HUES48 (cell line): ENCODE results near the gene LHFPL6.
A peak's percentile ranks its signal among the peaks of the same experiment; 100 is the strongest.

Experiments used
- H3K27ac ChIP-seq: one replicate; pipeline ENCODE4 v1.7.0; 2013; ENCODE audit warnings: low read depth, low read length, inconsistent platforms
- H3K27me3 ChIP-seq: 2 replicates; pipeline ENCODE4 v1.6.1; 2013; ENCODE audit warnings: mild to moderate bottlenecking, low read length; ENCODE audit not compliant: control insufficient read depth, insufficient read depth
- H3K36me3 ChIP-seq: 2 replicates; pipeline ENCODE4 v1.6.1; 2013; ENCODE audit warnings: low read length; ENCODE audit not compliant: control insufficient read depth, insufficient read depth
- H3K4me1 ChIP-seq: 2 replicates; pipeline ENCODE4 v1.6.1; 2013; ENCODE audit warnings: mild to moderate bottlenecking, low read length; ENCODE audit not compliant: control insufficient read depth, insufficient read depth
- H3K4me3 ChIP-seq: 2 replicates; pipeline ENCODE4 v1.5.1; 2013; ENCODE audit warnings: mild to moderate bottlenecking, low read depth, low read length
- H3K9ac ChIP-seq: 2 replicates; pipeline ENCODE4 v1.6.1; 2013; ENCODE audit warnings: mild to moderate bottlenecking, low read depth, low read length, moderate library complexity
- H3K9me3 ChIP-seq: 2 replicates; pipeline ENCODE4 v1.6.1; 2013; ENCODE audit warnings: low read length; ENCODE audit not compliant: control insufficient read depth, insufficient read depth

LHFPL6 gene

DNA sequence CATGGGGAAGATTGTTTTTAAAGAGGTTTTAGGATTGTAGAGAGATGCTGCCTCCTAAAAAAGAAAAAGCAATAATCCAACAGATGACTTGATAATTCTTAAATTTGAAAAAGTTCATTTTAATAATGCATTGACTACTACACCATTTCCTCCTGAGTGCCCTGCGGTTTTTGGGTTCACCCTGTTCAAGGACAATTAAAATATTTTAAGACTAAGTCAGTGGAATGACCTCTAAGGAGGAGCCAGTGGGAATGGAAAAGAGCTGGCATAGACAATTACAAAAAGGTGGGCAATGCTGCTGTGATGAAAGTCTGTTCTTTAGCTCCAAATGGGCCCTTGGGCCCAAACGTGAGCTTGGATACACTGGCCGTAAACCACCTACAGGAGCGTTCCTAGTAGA, 217.8 kb downstream of the LHFPL6 start:
- Histone ChIP-seq H3K4me1 (peaks cover 25% of the 10 kb centered on the region), H3K4me3 (no peak overlapping the region), H3K27me3 (peaks cover 99% of the 10 kb centered on the region), H3K9me3 (no peaks in the 10 kb centered on the region), H3K36me3 (no peaks in the 10 kb centered on the region), H3K9ac (no peak overlapping the region), H3K27ac (peak overlapping the region; percentile 77)

- Histone ChIP-seq H3K9ac (no peak overlapping the region), H3K4me1 (peaks cover 25% of the 10 kb centered on the region), H3K27me3 (peaks cover 97% of the 10 kb centered on the region), H3K36me3 (no peaks in the 10 kb centered on the region), H3K4me3 (no peak overlapping the region), H3K9me3 (no peaks in the 10 kb centered on the region), H3K27ac (no peak overlapping the region)
Measured at GRCh38 chr13:39381456-39381855, 221.5 kb downstream of the LHFPL6 start.

- peaks cover 13% of the 10 kb centered on the region for H3K4me1 ChIP-seq
- H3K36me3 ChIP-seq: no peaks in the 10 kb centered on the region
- no peak overlapping the region for H3K9ac ChIP-seq
- H3K27ac ChIP-seq: no peak overlapping the region
- H3K9me3 ChIP-seq: no peaks in the 10 kb centered on the region
- H3K27me3 ChIP-seq: peaks cover 87% of the 10 kb centered on the region
- H3K4me3 ChIP-seq: no peak overlapping the region
Measured at GRCh38 chr13:39379667-39380655, 223.0 kb downstream of the LHFPL6 start.

DNA sequence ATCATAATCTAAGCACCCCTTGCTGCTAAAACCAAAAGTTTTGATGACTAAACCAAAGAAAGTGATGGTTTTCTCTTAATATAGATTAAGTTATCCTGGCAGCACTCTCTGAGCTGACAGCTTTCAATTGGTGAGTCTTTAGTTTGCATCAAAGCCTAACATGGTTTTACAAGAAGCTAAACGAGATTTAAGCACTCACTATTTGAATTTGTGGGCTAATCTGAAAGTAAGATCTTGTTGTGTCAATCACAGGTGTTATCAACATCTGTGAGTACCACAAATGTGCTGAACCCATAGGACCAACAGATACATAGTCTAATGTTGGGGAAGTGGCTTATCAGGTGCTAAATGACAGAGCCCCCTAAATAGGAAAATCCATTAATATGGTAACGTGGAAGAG, 223.9 kb downstream of the LHFPL6 start:
- peaks cover 5% of the 10 kb centered on the region for H3K4me1 ChIP-seq
- H3K36me3 ChIP-seq: no peaks in the 10 kb centered on the region
- peaks cover 79% of the 10 kb centered on the region for H3K27me3 ChIP-seq
- no peaks in the 10 kb centered on the region for H3K9me3 ChIP-seq
- no peak overlapping the region for H3K27ac ChIP-seq
- no peak overlapping the region for H3K9ac ChIP-seq
- no peak overlapping the region for H3K4me3 ChIP-seq

- no peaks in the 10 kb centered on the region for H3K9me3 ChIP-seq
- no peak overlapping the region for H3K27ac ChIP-seq
- H3K9ac ChIP-seq: no peak overlapping the region
- H3K4me3 ChIP-seq: no peak overlapping the region
- no peaks in the 10 kb centered on the region for H3K4me1 ChIP-seq
- H3K36me3 ChIP-seq: no peaks in the 10 kb centered on the region
- peaks cover 71% of the 10 kb centered on the region for H3K27me3 ChIP-seq
Measured at GRCh38 chr13:39378306-39378705, 224.7 kb downstream of the LHFPL6 start.

GRCh38 chr13:39377699-39378098, 225.3 kb downstream of the LHFPL6 start:
- Histone ChIP-seq H3K4me1 (no peaks in the 10 kb centered on the region), H3K27me3 (peaks cover 65% of the 10 kb centered on the region), H3K9me3 (no peaks in the 10 kb centered on the region), H3K27ac (no peak overlapping the region), H3K4me3 (no peak overlapping the region), H3K36me3 (no peaks in the 10 kb centered on the region), H3K9ac (no peak overlapping the region)

DNA sequence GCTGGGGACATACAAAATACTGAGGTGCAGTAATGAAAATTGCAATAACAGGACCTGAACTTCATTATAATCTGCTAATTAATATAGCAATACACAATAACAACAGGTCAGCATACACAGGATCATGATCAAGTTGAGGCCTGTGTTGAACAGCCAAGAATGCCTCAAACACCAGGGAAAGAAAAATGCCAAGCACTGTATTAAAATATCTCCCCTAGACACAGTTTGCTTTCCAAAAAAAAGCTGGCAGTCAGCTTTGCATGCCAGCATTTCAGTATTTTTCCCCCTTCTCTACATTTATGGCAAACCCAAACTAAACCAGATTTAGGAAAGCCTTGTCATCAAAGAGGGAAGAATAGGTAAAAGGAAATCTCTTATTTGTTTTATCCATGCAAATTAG, 226.9 kb downstream of the LHFPL6 start:
- Histone ChIP-seq H3K4me1 (no peaks in the 10 kb centered on the region), H3K27me3 (peaks cover 51% of the 10 kb centered on the region), H3K9ac (no peak overlapping the region), H3K36me3 (no peaks in the 10 kb centered on the region), H3K4me3 (no peak overlapping the region), H3K27ac (no peak overlapping the region), H3K9me3 (no peaks in the 10 kb centered on the region)

GRCh38 chr13:39375601-39376000, 227.4 kb downstream of the LHFPL6 start:
- Histone ChIP-seq H3K27ac (no peak overlapping the region), H3K36me3 (no peaks in the 10 kb centered on the region), H3K4me1 (no peaks in the 10 kb centered on the region), H3K4me3 (no peak overlapping the region), H3K9me3 (no peaks in the 10 kb centered on the region), H3K9ac (no peak overlapping the region), H3K27me3 (peaks cover 46% of the 10 kb centered on the region)

DNA sequence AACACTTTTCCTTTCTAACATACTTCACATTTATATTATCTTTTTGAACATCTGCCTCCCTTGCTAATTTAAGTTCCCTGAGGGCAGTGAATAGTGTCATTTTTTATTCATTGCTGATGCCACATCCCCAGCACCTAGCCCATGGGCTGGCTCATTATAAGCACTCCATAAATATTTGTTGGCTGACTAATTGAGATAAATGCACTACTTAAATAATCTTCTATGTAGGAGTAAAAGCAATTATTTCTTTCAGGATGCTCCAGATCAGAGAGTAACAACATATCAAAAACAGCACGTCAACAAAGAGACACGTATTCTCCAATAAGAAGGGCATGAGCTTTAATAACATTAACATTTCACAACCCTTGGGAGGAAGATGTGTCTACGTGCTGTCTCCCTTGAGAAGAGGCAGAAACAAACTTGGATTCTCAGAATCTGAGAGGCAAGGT, 228.2 kb downstream of the LHFPL6 start:
- no peaks in the 10 kb centered on the region for H3K4me1 ChIP-seq
- H3K27me3 ChIP-seq: peaks cover 38% of the 10 kb centered on the region
- H3K4me3 ChIP-seq: no peak overlapping the region
- no peaks in the 10 kb centered on the region for H3K36me3 ChIP-seq
- H3K9ac ChIP-seq: no peak overlapping the region
- H3K9me3 ChIP-seq: no peaks in the 10 kb centered on the region
- H3K27ac ChIP-seq: no peak overlapping the region

GRCh38 chr13:39373145-39373544, 229.8 kb downstream of the LHFPL6 start:
- H3K9me3 ChIP-seq: no peaks in the 10 kb centered on the region

DNA sequence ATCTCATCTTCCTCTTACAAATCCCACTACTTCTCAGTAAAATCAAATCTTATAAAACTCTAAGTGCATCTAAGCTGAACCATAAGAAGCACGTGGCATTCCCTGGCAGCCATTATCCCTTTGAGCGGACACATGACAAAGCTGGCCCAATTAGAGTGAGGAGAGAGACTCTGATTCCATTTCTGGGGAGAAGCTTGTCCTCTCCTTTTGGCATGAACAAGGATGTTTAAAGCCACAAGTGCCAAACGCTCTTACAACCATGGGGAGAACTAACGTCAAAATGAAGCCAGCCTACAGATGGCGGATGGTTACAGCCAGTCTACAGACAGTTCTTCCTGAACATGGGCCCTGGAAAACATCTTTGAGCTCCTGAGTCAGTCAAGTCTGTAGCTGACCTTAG, 231.3 kb downstream of the LHFPL6 start:
- Histone ChIP-seq H3K27me3 (peaks cover 8% of the 10 kb centered on the region), H3K36me3 (no peaks in the 10 kb centered on the region), H3K27ac (no peak overlapping the region), H3K4me1 (no peaks in the 10 kb centered on the region), H3K9me3 (no peaks in the 10 kb centered on the region), H3K9ac (no peak overlapping the region), H3K4me3 (no peak overlapping the region)

More at GRCh38 chr13:39373145-39373544, 229.8 kb downstream of the LHFPL6 start:
- peaks cover 21% of the 10 kb centered on the region for H3K27me3 ChIP-seq
- H3K27ac ChIP-seq: no peak overlapping the region
- H3K9ac ChIP-seq: no peak overlapping the region
- H3K4me3 ChIP-seq: no peak overlapping the region
- H3K36me3 ChIP-seq: no peaks in the 10 kb centered on the region
- no peaks in the 10 kb centered on the region for H3K4me1 ChIP-seq
